Activated CD4-positive, CD25-positive, alpha-beta regulatory T cell (primary cell): Measurements from ENCODE around the gene CDH6.

ENCODE experiments used
- DNase-seq, 4 experiments: peaks; one replicate each; lab custom pipeline; 2025; lab: John Stamatoyannopoulos, UW

The CDH6 gene

GRCh38 chr5:31251032-31251431, 57.5 kb downstream of the CDH6 start:
- DNase-seq, result no peak

- no peak for DNase-seq
These were observed 61.6 kb downstream of the CDH6 start for GRCh38 chr5:31255041-31255440.

GRCh38 chr5:31268256-31268655, 74.8 kb downstream of the CDH6 start:
- no peak for DNase-seq

GRCh38 chr5:31268686-31269085, 75.2 kb downstream of the CDH6 start:
- DNase-seq, result no peak

GRCh38 chr5:31269259-31269658, 75.8 kb downstream of the CDH6 start:
- DNase-seq, result no peak

- DNase-seq, result no peak
These were observed 76.9 kb downstream of the CDH6 start for GRCh38 chr5:31270396-31270795.

- DNase-seq, result no peak
These were observed 78.1 kb downstream of the CDH6 start for GRCh38 chr5:31271567-31271966.

GRCh38 chr5:31273161-31273560, 79.7 kb downstream of the CDH6 start:
- DNase-seq, result no peak

- DNase-seq, result no peak
These were observed 80.3 kb downstream of the CDH6 start for GRCh38 chr5:31273631-31274378.

GRCh38 chr5:31280210-31280609, 86.7 kb downstream of the CDH6 start:
- no peak for DNase-seq

GRCh38 chr5:31283326-31283725, 89.8 kb downstream of the CDH6 start:
- DNase-seq, result no peak

- DNase-seq, result no peak
These were observed 91.5 kb downstream of the CDH6 start for GRCh38 chr5:31285025-31285424.

GRCh38 chr5:31287985-31288384, 94.5 kb downstream of the CDH6 start:
- DNase-seq, result no peak

- DNase-seq, result no peak
These were observed 95.9 kb downstream of the CDH6 start for GRCh38 chr5:31289429-31289828.

GRCh38 chr5:31291323-31291854, 97.9 kb downstream of the CDH6 start:
- DNase-seq, result no peak

- no peak for DNase-seq
These were observed 107.0 kb downstream of the CDH6 start for GRCh38 chr5:31300501-31300900.

- DNase-seq, result no peak
These were observed 108.3 kb downstream of the CDH6 start for GRCh38 chr5:31301833-31302232.

- no peak for DNase-seq
These were observed 110.2 kb downstream of the CDH6 start for GRCh38 chr5:31303688-31304087.

GRCh38 chr5:31317665-31318064, 124.2 kb downstream of the CDH6 start:
- no peak for DNase-seq

GRCh38 chr5:31319335-31319734, 125.8 kb downstream of the CDH6 start:
- no peak for DNase-seq

GRCh38 chr5:31322946-31323345, 129.5 kb downstream of the CDH6 start:
- DNase-seq, result no peak

- no peak for DNase-seq
These were observed 131.4 kb downstream of the CDH6 start for GRCh38 chr5:31324842-31325241.

- DNase-seq, result no peak
These were observed 134.7 kb downstream of the CDH6 start for GRCh38 chr5:31328040-31328733.
